Measurements from ENCODE around the gene B4GAT1. TPM values are rescaled to one million over a fixed set of nuclear protein-coding genes. Genes with fewer than 3 reads are reported as not detected.

The B4GAT1 gene
- total and polyA plus RNA-seq, 2 of the 4 experiments (the other 2 are of a cell fraction): 10.6 to 18.4 TPM

- no peaks in the 10 kb centered on the region for H3K9me3 ChIP-seq (ENCODE audit: control insufficient read depth, insufficient read depth, low read length)
- no peaks in the 10 kb centered on the region for H3K79me1 ChIP-seq (ENCODE audit: low read depth in 1 of 2, low read length in 2 of 2)
- BruUV-seq (replicated peaks): no TSS peak
- H2AK9ac ChIP-seq (replicated peaks; ENCODE audit: low read depth, low read length, poor library complexity): no peak overlapping the region
- no peak overlapping the region for H3K9ac ChIP-seq (ENCODE audit: low read depth, low read length)
- no peak overlapping the region for H3K14ac ChIP-seq (replicated peaks; ENCODE audit: low read depth, low read length)
- no peak overlapping the region for H4K91ac ChIP-seq (ENCODE audit: insufficient read depth, low read depth, low read length)
- no peak overlapping the region for H4K5ac ChIP-seq (ENCODE audit: low read depth, low read length)
- H2AK5ac ChIP-seq (ENCODE audit: low read depth, low read length): no peak overlapping the region
- no peaks in the 10 kb centered on the region for H3K9me1 ChIP-seq (ENCODE audit: insufficient read depth, low read length)
- DNase-seq (no peak), ATAC-seq (ENCODE audit: low read depth) (no peak)
- H2BK20ac ChIP-seq (ENCODE audit: low read depth, low read length): no peak overlapping the region
- H3K4me2 ChIP-seq (ENCODE audit: low read depth, low read length): no peak overlapping the region
- H3K18ac ChIP-seq (ENCODE audit: low read depth, low read length): no peak overlapping the region
- no peak overlapping the region for H3K4ac ChIP-seq (ENCODE audit: low read depth, low read length)
- in situ Hi-C loops (cut with MboI; ENCODE audit: low sequenced_read_pairs) (no loop called here), dilution Hi-C loops (cut with HindIII; ENCODE audit: low sequenced_read_pairs, unreplicated experiment) (no loop called here), intact Hi-C loops (cut with micrococcal nuclease) (no loop called here)
- H3K27ac ChIP-seq (ENCODE audit: insufficient read depth, low read length): no peak overlapping the region
- 86% methylated on average over 6 of the region's 6 CpGs; no CpG with 5 or more reads in 1 of the 2 experiments for WGBS, 2 experiments (ENCODE audit: extremely low coverage in 2 of 2, insufficient read length in 1 of 2)
- H2BK5ac ChIP-seq (ENCODE audit: low read depth, low read length, poor library complexity, severe bottlenecking): no peak overlapping the region
- H3K4me1 ChIP-seq (ENCODE audit: control insufficient read depth, insufficient read depth, low read length): no peaks in the 10 kb centered on the region
- H2AFZ ChIP-seq (replicated peaks; ENCODE audit: low read length, poor library complexity): no peak overlapping the region
- no peak overlapping the region for H2BK120ac ChIP-seq (ENCODE audit: low read depth, low read length)
- no peaks in the 10 kb centered on the region for H4K20me1 ChIP-seq (ENCODE audit: insufficient read depth, low read length)
- TF ChIP-seq CHD1 (IDR thresholded peaks at IDR 0.05; ENCODE audit: low read depth, low read length) (no peak), RCOR1 (IDR thresholded peaks at IDR 0.05; ENCODE audit: insufficient replicate concordance, low read length) (no peak), CEBPB (IDR thresholded peaks at IDR 0.05; ENCODE audit: low read depth, low read length) (no peak), MAZ (IDR thresholded peaks at IDR 0.05; ENCODE audit: borderline replicate concordance, low read depth, low read length) (no peak), RFX5 (IDR thresholded peaks at IDR 0.05; ENCODE audit: low read depth, low read length) (no peak), CTCF (conservative IDR thresholded peaks at IDR 0.05; ENCODE audit: low read depth, low read length) (no peak), MXI1 (IDR thresholded peaks at IDR 0.05; ENCODE audit: borderline replicate concordance, low read depth, low read length) (no peak)
- peaks cover 2% of the 10 kb centered on the region; the same call in 1 of the 2 replicates for H3K27me3 ChIP-seq (ENCODE audit: control insufficient read depth, insufficient read depth, low read length)
- H3K36me3 ChIP-seq (ENCODE audit: control insufficient read depth, insufficient read depth, low read length): no peaks in the 10 kb centered on the region
- no peak overlapping the region for H3K56ac ChIP-seq (ENCODE audit: extremely low read depth, insufficient read depth, low read length)
- no peak overlapping the region for H3K23ac ChIP-seq (ENCODE audit: low read depth, low read length)
- no peak overlapping the region for H3K4me3 ChIP-seq (ENCODE audit: insufficient read depth, low read depth, low read length)
- no peak overlapping the region for H2BK15ac ChIP-seq (ENCODE audit: low read depth, low read length)
- CTCF ChIA-PET: no interaction called here
- POLR2A ChIA-PET (ENCODE audit: unreplicated experiment): interaction anchor here (0.6 kb wide), 1 partner anchor 25 kb away, joined by 3 read pairs; the partner anchor contains the start of gene RIN1
- H4K8ac ChIP-seq (ENCODE audit: low read depth in 2 of 2, low read length in 2 of 2): no peak overlapping the region
Observed at GRCh38 chr11:66361502-66361941, 14.1 kb upstream of the B4GAT1 start.
